GM13976 (cell line): ENCODE measurements around the gene CACTIN.

ENCODE experiments used
- DNase-seq: peaks from one replicate; pipeline ENCODE4 v3.0.0; 2012; ENCODE audit warnings: low spot score
- in situ Hi-C: fragments of 300-500 bp; cut with MboI; formaldehyde crosslinking; loops from one replicate; pipeline ENCODE4 v1.12.0; 2022; ENCODE audit warnings: low sequenced_read_pairs, mixed read lengths, inconsistent platforms; ENCODE audit not compliant: unreplicated experiment
- TF ChIP-seq, protein P1 (sequence below): IDR thresholded peaks from 2 replicates; pipeline ENCODE4 v1.5.1; 2012; ENCODE audit warnings: borderline replicate concordance, mild to moderate bottlenecking; ENCODE audit not compliant: insufficient read depth; ENCODE audit errors: extremely low read depth, missing control alignments, control extremely low read depth

Gene CACTIN

GRCh38 chr19:3661284-3662238, 35.0 kb upstream of the CACTIN start:
- in situ Hi-C loops: no loop called here
- TF ChIP-seq, protein P1, sequence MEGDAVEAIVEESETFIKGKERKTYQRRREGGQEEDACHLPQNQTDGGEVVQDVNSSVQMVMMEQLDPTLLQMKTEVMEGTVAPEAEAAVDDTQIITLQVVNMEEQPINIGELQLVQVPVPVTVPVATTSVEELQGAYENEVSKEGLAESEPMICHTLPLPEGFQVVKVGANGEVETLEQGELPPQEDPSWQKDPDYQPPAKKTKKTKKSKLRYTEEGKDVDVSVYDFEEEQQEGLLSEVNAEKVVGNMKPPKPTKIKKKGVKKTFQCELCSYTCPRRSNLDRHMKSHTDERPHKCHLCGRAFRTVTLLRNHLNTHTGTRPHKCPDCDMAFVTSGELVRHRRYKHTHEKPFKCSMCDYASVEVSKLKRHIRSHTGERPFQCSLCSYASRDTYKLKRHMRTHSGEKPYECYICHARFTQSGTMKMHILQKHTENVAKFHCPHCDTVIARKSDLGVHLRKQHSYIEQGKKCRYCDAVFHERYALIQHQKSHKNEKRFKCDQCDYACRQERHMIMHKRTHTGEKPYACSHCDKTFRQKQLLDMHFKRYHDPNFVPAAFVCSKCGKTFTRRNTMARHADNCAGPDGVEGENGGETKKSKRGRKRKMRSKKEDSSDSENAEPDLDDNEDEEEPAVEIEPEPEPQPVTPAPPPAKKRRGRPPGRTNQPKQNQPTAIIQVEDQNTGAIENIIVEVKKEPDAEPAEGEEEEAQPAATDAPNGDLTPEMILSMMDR: no peak
- DNase-seq: no peak

GRCh38 chr19:3660493-3661219, 34.1 kb upstream of the CACTIN start:
- TF ChIP-seq, protein P1: no peak
- DNase-seq: no peak
- in situ Hi-C loops: no loop called here

DNA sequence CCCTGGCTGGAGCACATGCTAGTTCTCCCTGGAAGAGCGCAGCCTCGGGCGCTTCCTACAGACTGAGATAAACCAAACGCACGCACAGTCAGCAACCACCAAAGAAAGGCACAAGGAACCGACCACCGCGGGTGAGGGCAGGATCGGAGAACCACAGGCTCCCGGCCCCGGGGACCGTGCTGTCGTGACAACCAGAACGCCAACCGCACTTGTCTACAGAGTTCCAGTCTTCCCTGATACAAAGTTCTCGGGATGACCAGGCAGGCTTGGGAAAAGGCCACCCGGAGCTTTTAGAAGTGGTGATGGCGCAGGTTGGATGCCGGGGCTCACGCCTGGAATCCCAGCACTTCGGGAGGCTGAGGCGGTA, 33.1 kb upstream of the CACTIN start:
- TF ChIP-seq, protein P1: no peak
- in situ Hi-C loops: loop anchor here (10.0 kb wide), 1 partner anchor 45 kb away; the partner anchor contains the start of genes PIP5K1C and TJP3
- no peak for DNase-seq

- in situ Hi-C loops: loop anchor here (10.0 kb wide), 1 partner anchor 46 kb away; the partner anchor contains the start of genes PIP5K1C and TJP3
- DNase-seq: no peak
These were observed 32.5 kb upstream of the CACTIN start for GRCh38 chr19:3658870-3659745.

GRCh38 chr19:3658004-3658869, 31.6 kb upstream of the CACTIN start:
- TF ChIP-seq, protein P1: no peak
- no peak for DNase-seq
- in situ Hi-C loops: loop anchor here (10.0 kb wide), 1 partner anchor 47 kb away; the partner anchor contains the start of genes PIP5K1C and TJP3

More at GRCh38 chr19:3658870-3659745, 32.5 kb upstream of the CACTIN start:
- TF ChIP-seq, protein P1: no peak

GRCh38 chr19:3657395-3657769, 30.8 kb upstream of the CACTIN start:
- TF ChIP-seq, protein P1: no peak
- in situ Hi-C loops: loop anchor here (10.0 kb wide), 1 partner anchor 47 kb away; the partner anchor contains the start of genes PIP5K1C and TJP3
- no peak for DNase-seq
